ENCODE results near the gene LONP1. TPM values are rescaled to one million over a fixed set of nuclear protein-coding genes. Genes with fewer than 3 reads are reported as not detected.
A peak's percentile ranks its signal among the peaks of the same experiment; 100 is the strongest.

Gene LONP1
- total RNA-seq, 4 donors from 2014 or later = 40.9 to 81.7 (median 61.2) TPM

DNA sequence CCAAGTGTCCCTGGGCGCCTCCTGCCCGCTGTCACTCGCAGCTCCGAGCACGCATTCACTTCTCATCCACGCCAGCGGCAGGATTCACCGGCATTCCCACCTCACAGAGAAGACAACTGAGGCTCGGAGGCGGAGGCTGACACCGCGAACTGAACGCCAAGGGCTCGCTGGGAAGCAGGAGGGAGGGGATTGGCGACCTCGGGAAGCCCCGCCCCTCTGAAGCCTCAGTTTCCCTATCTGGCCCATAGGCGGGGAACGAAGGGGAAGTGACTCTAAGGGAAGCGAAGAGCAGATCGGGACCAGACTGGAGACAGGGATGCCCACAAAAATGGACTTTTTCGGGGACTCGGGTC lies 39.9 kb downstream of the LONP1 start:
- intact Hi-C loops (cut with DNase I; ENCODE audit: low total_unique reads) = loop anchor here (10.0 kb wide), 1 partner anchor 635 kb away; no protein-coding TSS in a partner anchor
- TF ChIP-seq, protein P1, sequence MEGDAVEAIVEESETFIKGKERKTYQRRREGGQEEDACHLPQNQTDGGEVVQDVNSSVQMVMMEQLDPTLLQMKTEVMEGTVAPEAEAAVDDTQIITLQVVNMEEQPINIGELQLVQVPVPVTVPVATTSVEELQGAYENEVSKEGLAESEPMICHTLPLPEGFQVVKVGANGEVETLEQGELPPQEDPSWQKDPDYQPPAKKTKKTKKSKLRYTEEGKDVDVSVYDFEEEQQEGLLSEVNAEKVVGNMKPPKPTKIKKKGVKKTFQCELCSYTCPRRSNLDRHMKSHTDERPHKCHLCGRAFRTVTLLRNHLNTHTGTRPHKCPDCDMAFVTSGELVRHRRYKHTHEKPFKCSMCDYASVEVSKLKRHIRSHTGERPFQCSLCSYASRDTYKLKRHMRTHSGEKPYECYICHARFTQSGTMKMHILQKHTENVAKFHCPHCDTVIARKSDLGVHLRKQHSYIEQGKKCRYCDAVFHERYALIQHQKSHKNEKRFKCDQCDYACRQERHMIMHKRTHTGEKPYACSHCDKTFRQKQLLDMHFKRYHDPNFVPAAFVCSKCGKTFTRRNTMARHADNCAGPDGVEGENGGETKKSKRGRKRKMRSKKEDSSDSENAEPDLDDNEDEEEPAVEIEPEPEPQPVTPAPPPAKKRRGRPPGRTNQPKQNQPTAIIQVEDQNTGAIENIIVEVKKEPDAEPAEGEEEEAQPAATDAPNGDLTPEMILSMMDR (IDR thresholded peaks at IDR 0.05) = no peak
- no peak for TF ChIP-seq POLR2A (IDR thresholded peaks at IDR 0.05)
- WGBS, 2 donors = 0% methylated on average over 21 to 23 of the region's 23 CpGs
- peak in 1 of 2 donors; percentile 92 for DNase-seq (ENCODE audit: low spot score in 2 of 2)
- H3K4me3 ChIP-seq (ENCODE audit: low read depth, poor library complexity, severe bottlenecking) = peak overlapping the region; percentile 97

GRCh38 chr19:5679289-5680083 lies 40.5 kb downstream of the LONP1 start:
- no peak for DNase-seq (ENCODE audit: low spot score in 2 of 2)
- 15 to 26% methylated on average over 13 to 26 of the region's 26 CpGs for WGBS, 2 donors
- intact Hi-C loops (cut with DNase I; ENCODE audit: low total_unique reads) = loop anchor here (5.0 to 10.0 kb wide), 2 partner anchors 635 to 1622 kb away; no protein-coding TSS in a partner anchor
- peak overlapping the region; percentile 97 for H3K4me3 ChIP-seq (ENCODE audit: low read depth, poor library complexity, severe bottlenecking)
- TF ChIP-seq POLR2A (IDR thresholded peaks at IDR 0.05) = no peak
- TF ChIP-seq, protein P1 (IDR thresholded peaks at IDR 0.05) = no peak

GRCh38 chr19:5678071-5678718 lies 41.8 kb downstream of the LONP1 start:
- DNase-seq (ENCODE audit: low spot score in 2 of 2) = no peak
- H3K4me3 ChIP-seq (ENCODE audit: low read depth, poor library complexity, severe bottlenecking) = no peak overlapping the region
- WGBS, 2 donors = 90 to 94% methylated on average over 11 to 18 of the region's 22 CpGs
- TF ChIP-seq, protein P1 (IDR thresholded peaks at IDR 0.05) = no peak
- no peak for TF ChIP-seq POLR2A (IDR thresholded peaks at IDR 0.05)
- intact Hi-C loops (cut with DNase I; ENCODE audit: low total_unique reads) = loop anchor here (5.0 kb wide), 1 partner anchor 1621 kb away; no protein-coding TSS in a partner anchor

- intact Hi-C loops (cut with DNase I; ENCODE audit: low total_unique reads) = loop anchor here (5.0 kb wide), 1 partner anchor 1620 kb away; no protein-coding TSS in a partner anchor
- H3K4me3 ChIP-seq (ENCODE audit: low read depth, poor library complexity, severe bottlenecking) = no peak overlapping the region
- no peak for DNase-seq (ENCODE audit: low spot score in 2 of 2)
- 80 to 86% methylated on average over 9 of the region's 9 CpGs for WGBS, 2 donors
- TF ChIP-seq, protein P1 (IDR thresholded peaks at IDR 0.05) = no peak
- no peak for TF ChIP-seq POLR2A (IDR thresholded peaks at IDR 0.05)
Observed at GRCh38 chr19:5677580-5677979, 42.4 kb downstream of the LONP1 start.

- TF ChIP-seq, protein P1 (IDR thresholded peaks at IDR 0.05) = no peak
- no peak for TF ChIP-seq POLR2A (IDR thresholded peaks at IDR 0.05)
- 88 to 92% methylated on average over 8 to 10 of the region's 10 CpGs for WGBS, 2 donors
- intact Hi-C loops (cut with DNase I; ENCODE audit: low total_unique reads) = loop anchor here (5.0 kb wide), 1 partner anchor 1620 kb away; no protein-coding TSS in a partner anchor
- DNase-seq (ENCODE audit: low spot score in 2 of 2) = no peak
- no peak overlapping the region for H3K4me3 ChIP-seq (ENCODE audit: low read depth, poor library complexity, severe bottlenecking)
Observed at GRCh38 chr19:5677136-5677535, 42.8 kb downstream of the LONP1 start.

All from lower leg skin (tissue), 4 donors.